Brain microvascular endothelial cell (primary cell): ENCODE data around the gene TNS1.
A peak's percentile ranks its signal among the peaks of the same experiment; 100 is the strongest.

Experiments
- DNase-seq: peaks from one replicate; pipeline ENCODE4 v3.0.0-alpha.2; 2020
- H3K27ac ChIP-seq: fragments of 250-450 bp; sonication (Bioruptor Pico); 2 replicates; pipeline ENCODE4 v1.5.1; 2020; ENCODE audit warnings: mild to moderate bottlenecking, moderate library complexity
- H3K27me3 ChIP-seq: fragments of 250-450 bp; sonication (Bioruptor Pico); replicated peaks from 2 replicates; pipeline ENCODE4 v1.5.1; 2020; ENCODE audit warnings: mild to moderate bottlenecking
- H3K36me3 ChIP-seq: fragments of 250-450 bp; sonication (Bioruptor Pico); replicated peaks from 2 replicates; pipeline ENCODE4 v1.5.1; 2020; ENCODE audit warnings: mild to moderate bottlenecking
- H3K4me3 ChIP-seq: 2 replicates; pipeline ENCODE4 v1.5.1; 2011; ENCODE audit warnings: low read depth, mild to moderate bottlenecking, control low read depth, low read length, moderate library complexity
- CTCF ChIP-seq: IDR thresholded peaks from 2 replicates; pipeline ENCODE4 v1.5.1; 2011; ENCODE audit warnings: low read depth, mild to moderate bottlenecking, moderate library complexity, low read length, control low read depth, inconsistent platforms; ENCODE audit errors: missing control alignments
- in situ Hi-C: cut with HindIII; loops from 2 replicates; pipeline ENCODE4 v1.10.0; 2017; ENCODE audit warnings: low sequenced_read_pairs, low pct_ligation_motif_present

TNS1 gene

GRCh38 chr2:217900780-217901360 lies 101.9 kb downstream of the TNS1 start:
- Histone ChIP-seq H3K36me3 (peaks cover 12% of the 10 kb centered on the region), H3K27ac (no peak overlapping the region), H3K4me3 (no peak overlapping the region), H3K27me3 (no peaks in the 10 kb centered on the region)
- no peak for TF ChIP-seq CTCF
- in situ Hi-C loops = no loop called here
- DNase-seq = no peak

- H3K27me3 ChIP-seq = no peaks in the 10 kb centered on the region
- in situ Hi-C loops = no loop called here
- H3K27ac ChIP-seq = no peak overlapping the region
- no peak overlapping the region for H3K4me3 ChIP-seq
- H3K36me3 ChIP-seq = peaks cover 19% of the 10 kb centered on the region
- no peak for TF ChIP-seq CTCF
- no peak for DNase-seq
Observed at GRCh38 chr2:217900010-217900779, 102.6 kb downstream of the TNS1 start.

- Histone ChIP-seq H3K27me3 (no peaks in the 10 kb centered on the region), H3K36me3 (peaks cover 25% of the 10 kb centered on the region), H3K27ac (no peak overlapping the region), H3K4me3 (no peak overlapping the region)
- in situ Hi-C loops = no loop called here
- DNase-seq = peak; percentile 78
- peak; percentile 90 for TF ChIP-seq CTCF
Observed at GRCh38 chr2:217899231-217900009, 103.4 kb downstream of the TNS1 start.

GRCh38 chr2:217897816-217898806 lies 104.7 kb downstream of the TNS1 start:
- in situ Hi-C loops = no loop called here
- no peak overlapping the region for H3K27ac ChIP-seq
- H3K36me3 ChIP-seq = peaks cover 31% of the 10 kb centered on the region
- H3K4me3 ChIP-seq = no peak overlapping the region
- H3K27me3 ChIP-seq = no peaks in the 10 kb centered on the region
- TF ChIP-seq CTCF = no peak
- DNase-seq = no peak

- Histone ChIP-seq H3K4me3 (no peak overlapping the region), H3K27ac (no peak overlapping the region), H3K36me3 (peaks cover 40% of the 10 kb centered on the region), H3K27me3 (no peaks in the 10 kb centered on the region)
- no peak for DNase-seq
- in situ Hi-C loops = no loop called here
- TF ChIP-seq CTCF = no peak
Observed at GRCh38 chr2:217897091-217897715, 105.6 kb downstream of the TNS1 start.
